ENCODE measurements around the gene PHACTR1.

The PHACTR1 gene

GRCh38 chr6:13099771-13100170, 383.2 kb downstream of the PHACTR1 start:
- Histone ChIP-seq H3K4me3 (ENCODE audit: low read depth in 1 of 2, low read length in 1 of 2) (no peak overlapping the region), H3K27me3 (no peaks in the 10 kb centered on the region), H3K27ac (no peak overlapping the region), H3K36me3 (no peaks in the 10 kb centered on the region), H3K4me1 (ENCODE audit: control insufficient read depth in 1 of 2, insufficient read depth in 1 of 2, low read depth in 1 of 2, low read length in 1 of 2) (peaks cover 16 to 19% of the 10 kb centered on the region in 2 experiments), H3K9me3 (no peaks in the 10 kb centered on the region)
- no peak for TF ChIP-seq CTCF (IDR thresholded peaks at IDR 0.05)

DNA sequence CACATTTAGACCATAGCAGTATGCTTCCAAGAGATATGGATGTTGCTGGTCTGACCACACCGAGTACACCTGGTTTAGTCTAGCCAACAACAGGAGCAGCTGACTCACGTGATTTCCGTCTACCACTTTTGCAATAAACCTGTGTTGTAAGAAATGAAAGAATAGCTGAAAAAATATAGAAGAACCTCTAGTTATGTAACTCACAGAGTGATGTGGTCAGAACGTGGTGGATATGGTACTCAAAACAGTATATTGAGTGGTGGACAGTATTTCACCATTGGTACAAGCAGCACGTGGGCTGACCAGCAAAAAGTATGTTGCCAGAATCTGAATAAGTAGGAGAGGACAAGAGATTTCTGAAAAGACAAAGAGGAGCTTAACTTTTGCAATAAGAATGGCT, 384.8 kb downstream of the PHACTR1 start:
- Histone ChIP-seq H3K9me3 (no peaks in the 10 kb centered on the region), H3K36me3 (no peaks in the 10 kb centered on the region), H3K27me3 (no peaks in the 10 kb centered on the region), H3K27ac (peak overlapping the region; percentile 76), H3K4me3 (ENCODE audit: low read depth in 1 of 2, low read length in 1 of 2) (peak overlapping the region in 1 of 2 experiments; percentile 7), H3K4me1 (ENCODE audit: control insufficient read depth in 1 of 2, insufficient read depth in 1 of 2, low read depth in 1 of 2, low read length in 1 of 2) (peaks cover 16 to 19% of the 10 kb centered on the region in 2 experiments)
- no peak for TF ChIP-seq CTCF (IDR thresholded peaks at IDR 0.05)

DNA sequence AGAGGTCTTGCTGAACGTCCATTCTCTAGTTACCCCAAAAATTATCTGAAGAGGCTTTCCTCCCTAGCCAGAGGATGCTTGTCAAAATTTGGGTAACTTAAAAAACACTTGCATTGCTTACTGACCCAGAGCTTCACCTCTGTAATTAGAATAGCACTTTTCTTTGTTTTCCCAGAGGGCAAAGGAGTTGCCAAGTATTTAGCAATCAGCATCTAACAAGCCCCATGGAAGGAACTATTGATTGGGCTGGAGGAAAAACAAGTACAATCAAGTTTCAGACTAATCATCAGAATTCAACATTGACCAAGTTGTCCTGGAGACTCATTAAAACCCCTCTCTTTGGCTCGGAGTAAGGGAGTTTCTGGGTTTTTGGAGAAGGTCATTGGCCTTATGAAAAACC, 385.4 kb downstream of the PHACTR1 start:
- Histone ChIP-seq H3K4me1 (ENCODE audit: control insufficient read depth in 1 of 2, insufficient read depth in 1 of 2, low read depth in 1 of 2, low read length in 1 of 2) (peaks cover 16 to 19% of the 10 kb centered on the region in 2 experiments), H3K9me3 (no peaks in the 10 kb centered on the region), H3K27me3 (no peaks in the 10 kb centered on the region), H3K4me3 (ENCODE audit: low read depth in 1 of 2, low read length in 1 of 2) (no peak overlapping the region), H3K27ac (peak overlapping the region; percentile 76), H3K36me3 (no peaks in the 10 kb centered on the region)
- TF ChIP-seq CTCF (IDR thresholded peaks at IDR 0.05), result no peak

GRCh38 chr6:13103169-13103568, 386.6 kb downstream of the PHACTR1 start:
- Histone ChIP-seq H3K27ac (no peak overlapping the region), H3K36me3 (no peaks in the 10 kb centered on the region), H3K27me3 (no peaks in the 10 kb centered on the region), H3K4me3 (ENCODE audit: low read depth in 1 of 2, low read length in 1 of 2) (no peak overlapping the region), H3K9me3 (no peaks in the 10 kb centered on the region), H3K4me1 (ENCODE audit: control insufficient read depth in 1 of 2, insufficient read depth in 1 of 2, low read depth in 1 of 2, low read length in 1 of 2) (peaks cover 16 to 19% of the 10 kb centered on the region in 2 experiments)
- TF ChIP-seq CTCF (IDR thresholded peaks at IDR 0.05), result no peak

GRCh38 chr6:13105139-13105538, 388.6 kb downstream of the PHACTR1 start:
- Histone ChIP-seq H3K36me3 (no peaks in the 10 kb centered on the region), H3K4me3 (ENCODE audit: low read depth in 1 of 2, low read length in 1 of 2) (no peak overlapping the region), H3K4me1 (ENCODE audit: control insufficient read depth in 1 of 2, insufficient read depth in 1 of 2, low read depth in 1 of 2, low read length in 1 of 2) (peaks cover 16 to 19% of the 10 kb centered on the region in 2 experiments), H3K27me3 (no peaks in the 10 kb centered on the region), H3K9me3 (no peaks in the 10 kb centered on the region), H3K27ac (no peak overlapping the region)
- no peak for TF ChIP-seq CTCF (IDR thresholded peaks at IDR 0.05)

DNA sequence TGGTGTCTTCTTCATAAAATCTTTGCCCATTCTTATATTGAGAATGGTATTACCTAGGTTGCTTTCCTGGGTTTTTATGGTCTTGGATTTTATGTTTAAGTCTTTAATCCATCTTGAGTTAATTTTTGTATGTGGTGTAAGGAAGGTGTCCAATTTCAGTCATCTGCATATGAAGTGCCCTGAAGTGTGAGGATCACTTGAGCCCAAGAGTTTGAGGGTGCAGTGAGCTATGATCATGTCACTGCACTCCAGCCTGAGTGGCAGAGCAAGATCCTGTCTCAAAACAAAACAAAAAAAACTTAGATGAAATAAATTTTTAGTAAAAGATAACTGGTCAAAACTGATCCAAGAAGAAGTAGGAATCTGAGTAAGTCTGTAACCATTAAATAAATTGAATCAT, 396.4 kb downstream of the PHACTR1 start:
- Histone ChIP-seq H3K4me1 (ENCODE audit: control insufficient read depth in 1 of 2, insufficient read depth in 1 of 2, low read depth in 1 of 2, low read length in 1 of 2) (no peaks in the 10 kb centered on the region), H3K9me3 (no peaks in the 10 kb centered on the region), H3K27ac (no peak overlapping the region), H3K27me3 (no peaks in the 10 kb centered on the region), H3K36me3 (no peaks in the 10 kb centered on the region), H3K4me3 (ENCODE audit: low read depth in 1 of 2, low read length in 1 of 2) (no peak overlapping the region)
- no peak for TF ChIP-seq CTCF (IDR thresholded peaks at IDR 0.05)
